COLO668 (cell line): ENCODE measurements around the gene ATRX.
"Not testable (repeated sequence)": the region's sequence is repeated elsewhere in the genome, so short reads cannot be mapped to it uniquely, and the experiment has no call there.

ENCODE experiments used
- DNase-seq: peaks from one replicate; lab custom pipeline; 2025; ENCODE audit not compliant: unreplicated experiment; lab: John Stamatoyannopoulos, UW

The ATRX gene

DNA sequence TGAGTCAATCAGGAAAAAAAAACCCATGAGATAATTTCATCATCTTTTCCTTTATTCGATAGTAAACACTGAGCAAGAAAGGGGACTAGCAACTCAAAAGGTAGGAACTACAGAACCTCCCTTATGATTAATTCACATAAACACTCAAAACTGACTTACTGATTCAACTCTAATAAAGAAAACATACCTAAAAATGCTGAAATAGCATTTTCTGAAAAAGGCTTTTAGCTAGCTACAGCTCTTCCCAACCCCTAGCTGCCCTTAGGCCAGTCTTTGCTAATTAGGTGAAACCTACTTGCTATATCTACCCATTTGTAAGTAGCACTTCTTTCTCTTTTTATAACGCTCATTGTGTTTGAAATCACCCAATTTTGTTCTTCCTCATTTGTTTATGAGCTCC, 150.6 kb downstream of the ATRX start:
- no peak for DNase-seq

GRCh38 chrX:77628294-77629025, 157.6 kb downstream of the ATRX start:
- no peak for DNase-seq

GRCh38 chrX:77622672-77623071, 163.3 kb downstream of the ATRX start:
- DNase-seq = no peak

GRCh38 chrX:77622233-77622632, 163.8 kb downstream of the ATRX start:
- DNase-seq = no peak

DNA sequence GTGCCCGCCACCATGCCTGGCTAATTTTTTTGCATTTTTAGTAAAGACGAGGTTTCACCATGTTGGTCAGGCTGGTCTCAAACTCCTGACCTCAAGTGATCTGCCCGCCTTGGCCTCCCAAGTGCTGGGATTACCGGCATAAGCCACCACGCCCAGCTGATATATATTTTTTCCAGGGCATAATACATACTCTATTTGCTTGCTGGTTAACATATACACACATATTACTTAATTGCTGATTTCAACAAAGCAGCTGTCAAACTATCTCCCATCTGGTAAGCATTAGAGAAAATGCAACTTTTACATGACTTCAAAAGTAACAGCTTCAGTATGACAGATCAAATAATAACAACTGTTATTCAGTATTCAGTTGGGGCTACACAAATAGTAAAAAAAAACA, 164.6 kb downstream of the ATRX start:
- not testable (repeated sequence) for DNase-seq

GRCh38 chrX:77617206-77617605, 168.8 kb downstream of the ATRX start:
- DNase-seq = no peak

GRCh38 chrX:77603635-77604336, 182.2 kb downstream of the ATRX start:
- DNase-seq = no peak

DNA sequence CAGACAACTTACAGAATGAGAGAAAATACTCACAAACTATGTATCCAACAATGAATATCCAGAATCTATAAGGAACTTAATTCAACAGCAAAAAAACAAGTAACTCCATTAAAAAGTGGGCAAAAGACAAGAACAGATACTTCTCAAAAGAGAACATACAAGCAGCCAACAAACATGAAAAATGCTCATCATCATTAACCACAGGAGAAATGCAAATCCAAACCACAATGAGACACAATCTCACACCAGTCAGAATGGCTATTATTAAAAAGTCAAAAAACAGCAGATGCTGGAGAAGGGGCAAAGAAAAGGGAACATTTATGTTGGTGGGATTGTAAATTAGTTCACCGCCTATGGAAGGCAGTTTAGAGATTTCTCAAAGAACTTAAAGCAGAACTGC, 188.5 kb downstream of the ATRX start:
- no peak for DNase-seq

- DNase-seq = no peak
Measured at GRCh38 chrX:77597090-77597489, 188.9 kb downstream of the ATRX start.

DNA sequence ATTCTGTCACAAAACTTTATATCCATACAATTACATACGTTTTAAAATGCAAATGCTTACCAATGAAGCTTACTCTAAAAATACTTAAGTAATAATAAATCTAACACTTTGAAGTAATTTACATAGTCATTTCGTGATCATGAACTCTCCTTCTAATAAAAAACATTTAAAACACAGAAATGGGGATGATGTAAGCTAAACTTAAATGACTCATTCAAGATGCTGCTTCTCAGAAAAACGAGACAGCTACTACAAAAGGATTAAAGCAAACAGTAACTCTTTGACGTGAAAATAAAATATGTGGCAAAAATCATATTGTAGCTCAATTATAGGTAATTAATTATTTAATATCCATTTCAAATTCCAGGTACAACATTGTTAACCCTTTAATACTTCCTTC, 190.2 kb downstream of the ATRX start:
- DNase-seq = no peak

GRCh38 chrX:77572322-77572721, 213.7 kb downstream of the ATRX start:
- no peak for DNase-seq

- no peak for DNase-seq
Measured at GRCh38 chrX:77565278-77565677, 220.7 kb downstream of the ATRX start.

GRCh38 chrX:77564823-77565222, 221.2 kb downstream of the ATRX start:
- DNase-seq = no peak

DNA sequence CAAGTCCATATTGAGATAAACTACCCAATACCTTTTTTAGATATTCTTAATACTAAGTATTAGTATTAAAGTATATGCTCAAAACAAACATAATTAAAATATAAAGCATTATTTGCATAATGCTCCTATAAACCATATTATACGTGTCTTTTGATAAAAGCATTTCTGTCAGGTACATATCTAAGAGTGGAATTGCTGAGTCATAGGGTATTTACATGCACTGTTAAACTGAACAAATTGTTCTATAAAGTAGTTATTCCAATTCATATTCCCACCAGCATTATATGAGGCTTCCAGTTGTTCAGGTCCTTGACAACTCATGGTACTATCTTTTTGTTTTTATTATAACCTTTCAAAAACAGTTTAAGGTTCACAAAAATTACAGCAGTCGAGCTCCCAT, 224.6 kb downstream of the ATRX start:
- DNase-seq = no peak

DNA sequence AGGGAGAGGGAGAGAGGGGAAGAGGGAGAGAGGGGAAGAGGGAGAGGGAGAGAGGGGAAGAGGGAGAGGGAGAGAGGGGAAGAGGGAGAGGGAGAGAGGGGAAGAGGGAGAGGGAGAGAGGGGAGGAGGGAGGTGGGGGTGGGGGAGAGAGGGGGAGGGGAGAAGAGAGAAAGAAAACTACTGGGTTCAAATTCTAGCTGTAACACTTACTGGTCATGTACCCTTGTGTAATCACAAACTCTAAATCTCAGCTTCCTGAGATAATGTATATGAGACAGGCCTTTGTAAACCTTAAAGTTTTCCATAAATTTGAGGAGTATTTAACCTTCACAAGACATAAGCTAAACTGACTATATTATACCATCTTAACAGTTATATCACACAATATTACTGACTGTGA, 229.7 kb downstream of the ATRX start:
- no peak for DNase-seq

- DNase-seq = no peak
Measured at GRCh38 chrX:77548751-77549150, 237.3 kb downstream of the ATRX start.

DNA sequence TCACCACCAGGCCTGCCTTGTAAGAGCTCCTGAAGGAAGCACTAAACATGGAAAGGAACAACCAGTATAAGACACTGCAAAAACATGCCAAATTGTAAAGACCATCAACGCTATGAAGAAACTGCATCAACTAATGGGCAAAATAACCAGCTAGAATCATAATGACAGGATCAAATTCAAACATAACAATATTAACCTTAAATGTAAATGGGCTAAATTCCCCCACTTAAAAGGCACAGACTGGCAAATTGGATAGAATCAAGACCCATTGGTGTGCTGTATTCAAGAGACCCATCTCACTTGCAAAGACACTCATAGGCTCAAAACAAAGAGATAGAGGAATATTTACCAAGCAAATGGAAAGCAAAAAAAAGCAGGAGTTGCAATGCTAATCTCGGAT, 246.2 kb downstream of the ATRX start:
- DNase-seq = not testable (repeated sequence)

DNA sequence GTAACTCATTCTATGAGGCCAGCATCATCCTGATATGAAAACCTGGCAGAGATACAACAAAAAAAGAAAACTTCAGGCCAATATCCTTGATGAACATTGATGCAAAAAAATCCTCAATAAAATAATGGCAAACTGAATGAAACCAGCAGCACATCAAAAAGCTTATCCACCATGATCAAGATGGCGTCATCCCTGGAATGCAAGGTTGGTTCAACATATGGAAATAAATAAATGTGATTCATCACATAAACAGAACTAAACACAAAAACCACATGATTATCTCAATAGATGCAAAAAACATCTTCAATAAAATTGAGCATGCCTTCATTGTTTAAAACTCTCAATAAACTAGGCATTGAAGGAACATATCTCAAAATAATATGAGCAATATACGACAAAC, 254.8 kb downstream of the ATRX start:
- not testable (repeated sequence) for DNase-seq

- no peak for DNase-seq
Measured at GRCh38 chrX:77528034-77528433, 258.0 kb downstream of the ATRX start.

GRCh38 chrX:77527233-77528001, 258.6 kb downstream of the ATRX start:
- no peak for DNase-seq

- no peak for DNase-seq
Measured at GRCh38 chrX:77519765-77520164, 266.3 kb downstream of the ATRX start.

DNA sequence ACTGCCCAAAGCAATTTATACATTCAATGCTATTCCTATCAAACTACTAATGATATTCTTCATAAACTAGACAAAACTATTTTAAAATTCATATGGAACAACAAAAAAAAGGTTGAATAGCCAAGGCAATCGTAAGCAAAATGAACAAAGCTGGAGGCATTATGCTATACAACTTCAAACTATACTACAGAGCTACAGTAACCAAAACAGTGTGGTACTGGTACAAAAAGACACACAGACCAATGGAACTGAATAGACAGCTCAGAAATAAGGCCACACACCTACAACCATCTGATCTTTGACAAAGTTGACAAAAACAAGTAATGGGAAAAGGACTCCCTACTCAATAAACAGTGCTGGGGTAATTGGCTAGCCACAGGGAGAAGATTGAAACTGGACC, 271.8 kb downstream of the ATRX start:
- DNase-seq = no peak
